Gastroesophageal sphincter (tissue), 4 donors: ENCODE data around the gene CLEC14A. TPM values are rescaled to one million over a fixed set of nuclear protein-coding genes. Genes with fewer than 3 reads are reported as not detected.

ENCODE experiments used
- ATAC-seq: fragments of 150-250 bp; one replicate; pipeline ENCODE4 v1.9.1; 2016; ENCODE audit warnings: mild to moderate bottlenecking, moderate library complexity
- H3K27ac ChIP-seq, 4 donors: fragments of 200-600 bp; sonication (generic) in 3 of 4; 1 replicate in 3 of 4; 2 replicates in 1 of 4; pipeline ENCODE4 v1.5.1; 2016 to 2019
- H3K27me3 ChIP-seq: fragments of 200-600 bp; sonication (generic); one replicate; pipeline ENCODE4 v1.5.1; 2019
- H3K36me3 ChIP-seq, 2 donors: fragments of 200-600 bp; sonication (generic); one replicate each; pipeline ENCODE4 v1.5.1; 2019; ENCODE audit warnings: control low read depth in 1 of 2
- H3K4me1 ChIP-seq, 3 donors: fragments of 200-600 bp; sonication (generic); 1 replicate in 2 of 3; 2 replicates in 1 of 3; pipeline ENCODE4 v1.5.1; 2016 to 2019; ENCODE audit warnings: control low read depth in 2 of 3
- H3K4me3 ChIP-seq, 2 donors: fragments of 200-600 bp; sonication (generic); one replicate each; pipeline ENCODE4 v1.5.1; 2019; ENCODE audit warnings: mild to moderate bottlenecking in 1 of 2, moderate library complexity in 1 of 2
- H3K9me3 ChIP-seq, 3 donors: fragments of 200-600 bp; sonication (generic); one replicate each; pipeline ENCODE4 v1.5.1; 2017 to 2019; ENCODE audit warnings: control low read depth in 2 of 3
- EP300 ChIP-seq: sonication (generic); formaldehyde crosslinking; IDR thresholded peaks from one replicate; pipeline ENCODE4 v1.6.1; 2017; ENCODE audit warnings: antibody characterized with exemption, mild to moderate bottlenecking
- POLR2A ChIP-seq, 2 donors: fragments of 450-650 bp; IDR thresholded peaks; one replicate each; pipeline ENCODE4 v1.6.1; 2017; ENCODE audit warnings: antibody characterized with exemption in 2 of 2, mild to moderate bottlenecking in 2 of 2, moderate library complexity in 1 of 2
- POLR2AphosphoS5 ChIP-seq: sonication (generic); formaldehyde crosslinking; IDR thresholded peaks from one replicate; pipeline ENCODE4 v1.6.1; 2017; ENCODE audit warnings: antibody characterized with exemption
- WGBS, 2 donors: methylation state at CpG; one replicate each; pipeline ENCODE4 v1.1.5; 2018; ENCODE audit warnings: low coverage in 1 of 2; 5-methylcytosine and 5-hydroxymethylcytosine counted together
- total RNA-seq, 4 donors: library from RNA; depleted of rRNA; stranded (reverse); fragments of >200 nt; gene quantifications; one replicate each; pipeline ENCODE4 v1.1.0, GENCODE V29; 2016
- TF ChIP-seq, protein P1 (sequence below), 4 experiments: fragments of 200-600 bp in 2 of 4; fragments of 450-650 bp in 2 of 4; sonication (generic) in 1 of 4; IDR thresholded peaks; one replicate each; pipeline ENCODE4 v1.5.1; 2017 to 2019; ENCODE audit warnings: antibody characterized with exemption in 4 of 4, mild to moderate bottlenecking in 2 of 4, moderate library complexity in 2 of 4

Gene CLEC14A
- total RNA-seq, 4 donors from 2014 or later, result 13.7 to 39.4 (median 31.5) TPM

GRCh38 chr14:38280081-38280480 lies 24.2 kb upstream of the CLEC14A start:
- H3K36me3 ChIP-seq, result no peaks in the 10 kb centered on the region
- H3K4me1 ChIP-seq, result no peaks in the 10 kb centered on the region
- H3K9me3 ChIP-seq, result peaks cover 0 to 3% (median 0%) of the 10 kb centered on the region in 3 donors
- no peak for ATAC-seq
- H3K27ac ChIP-seq, result no peak overlapping the region
- TF ChIP-seq POLR2A (IDR thresholded peaks at IDR 0.05) (no peak), EP300 (no peak), POLR2AphosphoS5 (no peak)
- TF ChIP-seq, protein P1, sequence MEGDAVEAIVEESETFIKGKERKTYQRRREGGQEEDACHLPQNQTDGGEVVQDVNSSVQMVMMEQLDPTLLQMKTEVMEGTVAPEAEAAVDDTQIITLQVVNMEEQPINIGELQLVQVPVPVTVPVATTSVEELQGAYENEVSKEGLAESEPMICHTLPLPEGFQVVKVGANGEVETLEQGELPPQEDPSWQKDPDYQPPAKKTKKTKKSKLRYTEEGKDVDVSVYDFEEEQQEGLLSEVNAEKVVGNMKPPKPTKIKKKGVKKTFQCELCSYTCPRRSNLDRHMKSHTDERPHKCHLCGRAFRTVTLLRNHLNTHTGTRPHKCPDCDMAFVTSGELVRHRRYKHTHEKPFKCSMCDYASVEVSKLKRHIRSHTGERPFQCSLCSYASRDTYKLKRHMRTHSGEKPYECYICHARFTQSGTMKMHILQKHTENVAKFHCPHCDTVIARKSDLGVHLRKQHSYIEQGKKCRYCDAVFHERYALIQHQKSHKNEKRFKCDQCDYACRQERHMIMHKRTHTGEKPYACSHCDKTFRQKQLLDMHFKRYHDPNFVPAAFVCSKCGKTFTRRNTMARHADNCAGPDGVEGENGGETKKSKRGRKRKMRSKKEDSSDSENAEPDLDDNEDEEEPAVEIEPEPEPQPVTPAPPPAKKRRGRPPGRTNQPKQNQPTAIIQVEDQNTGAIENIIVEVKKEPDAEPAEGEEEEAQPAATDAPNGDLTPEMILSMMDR (IDR thresholded peaks at IDR 0.05), result no peak
- WGBS, 2 donors, result 42% methylated on average over 2 of the region's 2 CpGs
- H3K4me3 ChIP-seq, result no peak overlapping the region
- H3K27me3 ChIP-seq, result no peaks in the 10 kb centered on the region

- H3K27me3 ChIP-seq, result no peaks in the 10 kb centered on the region
- TF ChIP-seq, protein P1 (IDR thresholded peaks at IDR 0.05), result no peak
- no peak for TF ChIP-seq POLR2AphosphoS5
- TF ChIP-seq EP300, result no peak
- TF ChIP-seq POLR2A (IDR thresholded peaks at IDR 0.05), result no peak
- no peak overlapping the region for H3K4me3 ChIP-seq
- WGBS, 2 donors, result 83 to 100% methylated on average over 1 of the region's 1 CpG
- ATAC-seq, result no peak
- H3K27ac ChIP-seq, result no peak overlapping the region
- no peaks in the 10 kb centered on the region for H3K4me1 ChIP-seq
- H3K9me3 ChIP-seq, result peaks cover 0 to 3% (median 0%) of the 10 kb centered on the region in 3 donors
- H3K36me3 ChIP-seq, result no peaks in the 10 kb centered on the region
These were observed 23.7 kb upstream of the CLEC14A start for GRCh38 chr14:38279572-38279971.

DNA sequence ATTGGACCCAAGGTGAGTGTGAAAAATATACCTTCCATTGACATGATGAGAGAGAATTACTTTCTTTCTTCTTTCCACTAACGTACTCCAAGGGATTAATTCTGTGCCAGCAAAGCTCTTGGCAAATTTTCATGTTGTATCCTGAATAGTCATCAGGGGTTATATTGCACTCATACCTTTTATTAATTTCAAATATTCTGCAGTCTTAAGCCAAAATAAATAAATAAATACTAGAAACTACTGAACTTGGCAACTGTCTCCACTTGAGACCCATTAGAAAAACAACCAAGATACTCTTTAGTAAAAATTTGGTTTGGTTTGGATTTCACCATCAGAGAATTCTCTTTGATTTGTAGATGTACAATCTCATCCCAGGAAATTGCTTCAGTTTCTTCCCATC lies 22.1 kb upstream of the CLEC14A start:
- WGBS, 2 donors, result 17 to 35% methylated on average over 1 of the region's 1 CpG
- no peak overlapping the region for H3K27ac ChIP-seq
- no peak for ATAC-seq

GRCh38 chr14:38262844-38263243 lies 7.0 kb upstream of the CLEC14A start:
- Histone ChIP-seq H3K4me3 (no peak overlapping the region), H3K36me3 (no peaks in the 10 kb centered on the region), H3K4me1 (no peaks in the 10 kb centered on the region), H3K27me3 (peaks cover 8% of the 10 kb centered on the region), H3K27ac (no peak overlapping the region), H3K9me3 (peaks cover 0 to 44% (median 0%) of the 10 kb centered on the region in 3 donors)
- ATAC-seq, result no peak
- TF ChIP-seq, protein P1 (IDR thresholded peaks at IDR 0.05), result no peak
- TF ChIP-seq POLR2AphosphoS5, result no peak
- WGBS, 2 donors, result 73 to 77% methylated on average over 3 to 4 of the region's 4 CpGs

More for the DNA sequence above, 22.1 kb upstream of the CLEC14A start:
- TF ChIP-seq, protein P1 (IDR thresholded peaks at IDR 0.05), result no peak
- no peak for TF ChIP-seq EP300
- TF ChIP-seq POLR2A (IDR thresholded peaks at IDR 0.05), result no peak
- no peak for TF ChIP-seq POLR2AphosphoS5
- Histone ChIP-seq H3K9me3 (no peaks in the 10 kb centered on the region), H3K27me3 (no peaks in the 10 kb centered on the region), H3K4me3 (no peak overlapping the region), H3K36me3 (no peaks in the 10 kb centered on the region), H3K4me1 (no peaks in the 10 kb centered on the region)

- H3K9me3 ChIP-seq, result peaks cover 0 to 43% (median 0%) of the 10 kb centered on the region in 3 donors
- no peaks in the 10 kb centered on the region for H3K4me1 ChIP-seq
- ATAC-seq, result no peak
- no peak overlapping the region for H3K27ac ChIP-seq
- TF ChIP-seq POLR2A (IDR thresholded peaks at IDR 0.05) (no peak), POLR2AphosphoS5 (no peak), EP300 (no peak)
- TF ChIP-seq, protein P1 (IDR thresholded peaks at IDR 0.05), result no peak
- no peak overlapping the region for H3K4me3 ChIP-seq
- H3K36me3 ChIP-seq, result no peaks in the 10 kb centered on the region
- peaks cover 8% of the 10 kb centered on the region for H3K27me3 ChIP-seq
- 92 to 100% methylated on average over 1 of the region's 1 CpG for WGBS, 2 donors
These were observed 5.7 kb upstream of the CLEC14A start for GRCh38 chr14:38261620-38262019.
